ENCODE data around the gene WDR70. TPM values are rescaled to one million over a fixed set of nuclear protein-coding genes. Genes with fewer than 3 reads are reported as not detected.
"Not testable (repeated sequence)": the region's sequence is repeated elsewhere in the genome, so short reads cannot be mapped to it uniquely, and the experiment has no call there.

WDR70 gene
- 106 and 124 TPM in 2 replicates for total RNA-seq (2013; cell fraction: nucleolus; rRNA removed)
- 30.9 and 31.2 TPM in 2 replicates for total RNA-seq (2014; rRNA removed)
- 29.4 and 29.7 TPM in 2 replicates for total RNA-seq (2014; rRNA removed; fragmentation: Illumina TruSeq; extraction: Trizol)
- 28.5 and 37.8 TPM in 2 replicates for total RNA-seq (2021)
- 12.9 TPM for polyA plus RNA-seq (2011; ENCODE audit: low read depth)
- polyA plus RNA-seq (2011; rRNA removed), result 26.0 and 38.9 TPM in 2 replicates
- polyA plus RNA-seq (2011; cell fraction: cytosol; rRNA removed), result 14.5 and 15.5 TPM in 2 replicates
- polyA plus RNA-seq (2011; cell fraction: nucleus; rRNA removed), result 19.3 TPM in 2 replicates
- polyA plus RNA-seq (2012), result 20.6 and 25.7 TPM in 2 replicates
- 29.9 and 31.7 TPM in 2 replicates for polyA plus RNA-seq (2014; fragmentation: Illumina TruSeq; extraction: Trizol)
- 10 to 100 TPM; 10.9 to 25.2 TPM for polyA plus RNA-seq (2014; fragmentation: Nextera tagmentation; extraction: Ambion mirVana)
- 20.3 and 24.1 TPM in 2 replicates for polyA plus RNA-seq (2014; rRNA removed)
- polyA plus RNA-seq (2016; fragmentation: Nextera tagmentation; extraction: Ambion mirVana), result 10 to 100 TPM; 31.4 to 33.6 TPM
- 27.2 and 31.0 TPM in 2 replicates for polyA minus RNA-seq (2011; rRNA and poly(A)+ RNA removed)
- polyA minus RNA-seq (2011; cell fraction: cytosol; rRNA and poly(A)+ RNA removed), result 8.7 and 12.5 TPM in 2 replicates
- polyA minus RNA-seq (2011; cell fraction: nucleus; rRNA and poly(A)+ RNA removed), result 27.3 and 44.7 TPM in 2 replicates
- Bru-seq, nascent RNA, result percentile 69 among the genes with signal in this experiment
- BruChase-seq, experiment 1, labeled RNA remaining after a 6-hour chase, result percentile 65 among the genes with signal in this experiment
- percentile 65 among the genes with signal in this experiment for BruChase-seq, experiment 2, labeled RNA remaining after a 2-hour chase
- long read RNA-seq, experiment 1, transcript WDR70-201 (18 exons, 2,983 nt), result major isoform, 13 of 16 reads
- long read RNA-seq, experiment 1, partial matches to known transcripts, result 1 of 16 reads
- long read RNA-seq, experiment 1, other reads (novel, unspliced or antisense), result 2 of 16 reads
- long read RNA-seq, experiment 2, transcript WDR70-201 (18 exons, 2,983 nt), result major isoform, 88 of 138 reads
- long read RNA-seq, experiment 2, partial matches to known transcripts, result 23 of 138 reads
- long read RNA-seq, experiment 2, other reads (novel, unspliced or antisense), result 26 of 138 reads

DNA sequence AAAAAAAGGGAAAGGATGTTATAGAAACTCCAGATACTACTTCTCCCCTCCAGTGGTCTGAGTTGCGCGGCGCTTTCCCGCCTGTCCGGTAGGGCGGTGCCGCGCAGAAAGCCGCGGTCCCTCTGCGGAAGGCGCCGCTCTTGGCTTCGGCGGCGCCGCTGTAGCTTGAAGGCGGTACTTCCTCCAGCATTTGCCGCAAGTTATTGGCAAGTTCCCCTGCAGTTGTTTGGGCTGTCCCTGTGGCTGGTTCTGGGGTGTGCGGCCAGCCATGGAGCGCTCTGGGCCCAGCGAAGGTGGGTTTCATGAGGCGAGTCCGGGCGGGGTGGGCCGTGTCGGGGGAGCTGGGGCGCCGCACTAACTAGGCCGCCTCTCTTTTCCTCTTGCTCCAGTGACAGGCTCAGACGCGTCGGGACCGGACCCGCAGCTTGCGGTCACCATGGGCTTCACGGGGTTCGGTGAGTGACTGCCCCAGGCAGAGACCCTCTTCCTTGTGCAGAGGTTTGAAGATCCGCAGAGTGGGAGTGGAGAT lies at the start of gene WDR70:
Gene WDR70 (plus strand): TSS at position 219 of the 529 bp plus-strand sequence. CDS start 50 bp downstream, at position 269.
- WGBS (ENCODE audit: insufficient coverage, insufficient replicate concordance, low lambda C conversion rate, missing lambda C conversion rate), result under 1% methylated on average over 32 of the region's 39 CpGs
- ChIA-PET RAD21 (ENCODE audit: unreplicated experiment) (interaction anchor here (0.6 to 2.5 kb wide), 2 partner anchors 8 to 132 kb away, joined by 4 to 15 read pairs; partner anchors contain the start of gene NUP155), CTCF (interaction anchor here (0.6 to 1.9 kb wide), 5 partner anchors 9 to 340 kb away, joined by 3 to 24 read pairs (median 3); partner anchors contain the start of gene NUP155), SMC1A (ENCODE audit: uncharacterized antibody, unreplicated experiment) (interaction anchor here (1.1 kb wide), 1 partner anchor 9 kb away, joined by 8 read pairs; the partner anchor contains the start of gene NUP155), POLR2A (interaction anchor here (0.6 to 1.9 kb wide), 3 partner anchors 8 to 376 kb away, joined by 5 to 17 read pairs (median 11); partner anchors contain the start of gene NUP155)
- H4K20me1 ChIP-seq (ENCODE audit: control insufficient read depth, insufficient read depth); H3K27ac ChIP-seq (ENCODE audit: control insufficient read depth, insufficient read depth); H3K36me3 ChIP-seq (ENCODE audit: control insufficient read depth in 2 of 2, insufficient read depth in 2 of 2, low read length in 1 of 2); H3K79me2 ChIP-seq (ENCODE audit: control insufficient read depth, insufficient read depth, low read length); BruUV-seq (replicated peaks); H3K9me3 ChIP-seq (replicated peaks; ENCODE audit: control insufficient read depth, insufficient read depth, low read length); H3K4me1 ChIP-seq (ENCODE audit: control insufficient read depth, insufficient read depth, low read length); H3K27me3 ChIP-seq (replicated peaks in 1 of 2; ENCODE audit: control insufficient read depth in 2 of 2, insufficient read depth in 2 of 2, low read length in 1 of 2); in situ Hi-C loops (cut with MboI): not testable (repeated sequence)
- Histone ChIP-seq H2AFZ (ENCODE audit: control insufficient read depth, low read depth, low read length) (peak within 1 kb of the TSS; percentile 60), H3K9ac (ENCODE audit: control insufficient read depth, insufficient read depth, low read length) (peak within 1 kb of the TSS; percentile 66), H3K4me3 (peak within 1 kb of the TSS; percentile 86), H3K4me2 (ENCODE audit: control insufficient read depth, insufficient read depth) (peak within 1 kb of the TSS; percentile 54)
- FAIRE-seq (peak; percentile 35), DNase-seq (ENCODE audit: low read depth, low spot score) (peak; percentile 62), ATAC-seq (peak; percentile 99)
- intact Hi-C loops (cut with micrococcal nuclease; ENCODE audit: unreplicated experiment), result loop anchor here (10.0 kb wide), 1 partner anchor 504 kb away; the partner anchor contains the start of gene NIPBL
- 0 out of 2 replicates have a peak, but pooled peaks have one; percentile 66 for TF ChIP-seq SMAD5 (IDR thresholded peaks at IDR 0.05; ENCODE audit: low read depth)
- TF ChIP-seq TCF12 (IDR thresholded peaks at IDR 0.05; ENCODE audit: low read depth, low read length), result peak; percentile 48; the same call in 1 of the 2 replicates
- TF ChIP-seq GABPA (IDR thresholded peaks at IDR 0.05; ENCODE audit: low read depth), result peak; percentile 92
- peak; percentile 82 for TF ChIP-seq CREM (IDR thresholded peaks at IDR 0.05; ENCODE audit: low read depth)
- TF ChIP-seq, protein P1, sequence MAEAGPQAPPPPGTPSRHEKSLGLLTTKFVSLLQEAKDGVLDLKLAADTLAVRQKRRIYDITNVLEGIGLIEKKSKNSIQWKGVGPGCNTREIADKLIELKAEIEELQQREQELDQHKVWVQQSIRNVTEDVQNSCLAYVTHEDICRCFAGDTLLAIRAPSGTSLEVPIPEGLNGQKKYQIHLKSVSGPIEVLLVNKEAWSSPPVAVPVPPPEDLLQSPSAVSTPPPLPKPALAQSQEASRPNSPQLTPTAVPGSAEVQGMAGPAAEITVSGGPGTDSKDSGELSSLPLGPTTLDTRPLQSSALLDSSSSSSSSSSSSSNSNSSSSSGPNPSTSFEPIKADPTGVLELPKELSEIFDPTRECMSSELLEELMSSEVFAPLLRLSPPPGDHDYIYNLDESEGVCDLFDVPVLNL (IDR thresholded peaks at IDR 0.05; ENCODE audit: low read depth, low read length), result 0 out of 2 replicates have a peak, but pooled peaks have one; percentile 31
- TF ChIP-seq POLR2AphosphoS2 (IDR thresholded peaks at IDR 0.05; ENCODE audit: low read depth, low read length), result peak; percentile 61; the same call in 1 of the 2 replicates
- TF ChIP-seq IRF4 (IDR thresholded peaks at IDR 0.05; ENCODE audit: low read depth, low read length), result 0 out of 2 replicates have a peak, but pooled peaks have one; percentile 11
- TF ChIP-seq CREB1 (IDR thresholded peaks at IDR 0.05; ENCODE audit: low read depth), result peak; percentile 78
- TF ChIP-seq YY1 (IDR thresholded peaks at IDR 0.05; ENCODE audit: low read depth, low read length), result peak; percentile 73; the same call in 1 of the 2 replicates
- TF ChIP-seq PAX5 (IDR thresholded peaks at IDR 0.05; ENCODE audit: borderline replicate concordance, low read depth, low read length), result 0 out of 2 replicates have a peak, but pooled peaks have one; percentile 28
- peak; percentile 86 for TF ChIP-seq POLR2A (IDR thresholded peaks at IDR 0.05; ENCODE audit: low read depth, low read length)
- TF ChIP-seq, protein P2, sequence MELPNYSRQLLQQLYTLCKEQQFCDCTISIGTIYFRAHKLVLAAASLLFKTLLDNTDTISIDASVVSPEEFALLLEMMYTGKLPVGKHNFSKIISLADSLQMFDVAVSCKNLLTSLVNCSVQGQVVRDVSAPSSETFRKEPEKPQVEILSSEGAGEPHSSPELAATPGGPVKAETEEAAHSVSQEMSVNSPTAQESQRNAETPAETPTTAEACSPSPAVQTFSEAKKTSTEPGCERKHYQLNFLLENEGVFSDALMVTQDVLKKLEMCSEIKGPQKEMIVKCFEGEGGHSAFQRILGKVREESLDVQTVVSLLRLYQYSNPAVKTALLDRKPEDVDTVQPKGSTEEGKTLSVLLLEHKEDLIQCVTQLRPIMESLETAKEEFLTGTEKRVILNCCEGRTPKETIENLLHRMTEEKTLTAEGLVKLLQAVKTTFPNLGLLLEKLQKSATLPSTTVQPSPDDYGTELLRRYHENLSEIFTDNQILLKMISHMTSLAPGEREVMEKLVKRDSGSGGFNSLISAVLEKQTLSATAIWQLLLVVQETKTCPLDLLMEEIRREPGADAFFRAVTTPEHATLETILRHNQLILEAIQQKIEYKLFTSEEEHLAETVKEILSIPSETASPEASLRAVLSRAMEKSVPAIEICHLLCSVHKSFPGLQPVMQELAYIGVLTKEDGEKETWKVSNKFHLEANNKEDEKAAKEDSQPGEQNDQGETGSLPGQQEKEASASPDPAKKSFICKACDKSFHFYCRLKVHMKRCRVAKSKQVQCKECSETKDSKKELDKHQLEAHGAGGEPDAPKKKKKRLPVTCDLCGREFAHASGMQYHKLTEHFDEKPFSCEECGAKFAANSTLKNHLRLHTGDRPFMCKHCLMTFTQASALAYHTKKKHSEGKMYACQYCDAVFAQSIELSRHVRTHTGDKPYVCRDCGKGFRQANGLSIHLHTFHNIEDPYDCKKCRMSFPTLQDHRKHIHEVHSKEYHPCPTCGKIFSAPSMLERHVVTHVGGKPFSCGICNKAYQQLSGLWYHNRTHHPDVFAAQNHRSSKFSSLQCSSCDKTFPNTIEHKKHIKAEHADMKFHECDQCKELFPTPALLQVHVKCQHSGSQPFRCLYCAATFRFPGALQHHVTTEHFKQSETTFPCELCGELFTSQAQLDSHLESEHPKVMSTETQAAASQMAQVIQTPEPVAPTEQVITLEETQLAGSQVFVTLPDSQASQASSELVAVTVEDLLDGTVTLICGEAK (IDR thresholded peaks at IDR 0.05; ENCODE audit: borderline replicate concordance), result peak; percentile 86
- TF ChIP-seq TARDBP (IDR thresholded peaks at IDR 0.05; ENCODE audit: borderline replicate concordance), result 0 out of 2 replicates have a peak, but pooled peaks have one; percentile 47
- 0 out of 2 replicates have a peak, but pooled peaks have one; percentile 21 for TF ChIP-seq EED (IDR thresholded peaks at IDR 0.05; ENCODE audit: low read depth)
- peak; percentile 65; the same call in 1 of the 2 replicates for TF ChIP-seq SIN3A (IDR thresholded peaks at IDR 0.05; ENCODE audit: low read depth, low read length)
- peak; percentile 83 for TF ChIP-seq POLR2AphosphoS5 (IDR thresholded peaks at IDR 0.05; ENCODE audit: low read length)

All from GM12878 (cell line).